ENCODE measurements around the gene NELFE.

NELFE gene

GRCh38 chr6:31945154-31945506 lies 13.6 kb downstream of the NELFE start:
- H3K27ac ChIP-seq (ENCODE audit: low read length): no peak overlapping the region
- peaks cover 4% of the 10 kb centered on the region; the same call in 1 of the 2 replicates for H3K4me1 ChIP-seq (ENCODE audit: low read length)
- no peaks in the 10 kb centered on the region for H3K9me2 ChIP-seq (replicated peaks; ENCODE audit: insufficient read depth, low read length)
- H3K4me2 ChIP-seq (ENCODE audit: low read depth, low read length): no peak overlapping the region
- H3K36me3 ChIP-seq (replicated peaks; ENCODE audit: insufficient read depth, low read length): no peaks in the 10 kb centered on the region
- H3F3A ChIP-seq (ENCODE audit: insufficient read depth, low read length): no peaks in the 10 kb centered on the region
- no peak overlapping the region for H2AFZ ChIP-seq (ENCODE audit: low read length)
- DNase-seq: no peak
- H3K9me3 ChIP-seq (replicated peaks; ENCODE audit: insufficient read depth, low read length): no peaks in the 10 kb centered on the region
- H4K20me1 ChIP-seq (ENCODE audit: insufficient read depth, low read length): no peaks in the 10 kb centered on the region
- H3K79me2 ChIP-seq (ENCODE audit: low read length): no peaks in the 10 kb centered on the region
- peaks cover 35% of the 10 kb centered on the region for H3K27me3 ChIP-seq (replicated peaks; ENCODE audit: insufficient read depth, low read length)
- TF ChIP-seq EZH2phosphoT487 (IDR thresholded peaks at IDR 0.05; ENCODE audit: low read length): no peak
- no peak for TF ChIP-seq EZH2 (optimal IDR thresholded peaks at IDR 0.05; ENCODE audit: low read depth, low read length)
- TF ChIP-seq CTCF (IDR thresholded peaks at IDR 0.05; ENCODE audit: low read length): no peak
- no peak overlapping the region for H3K4me3 ChIP-seq (ENCODE audit: low read length)
- no peak overlapping the region for H3K9ac ChIP-seq (ENCODE audit: low read length)

- no peak overlapping the region for H3K4me2 ChIP-seq (ENCODE audit: low read depth, low read length)
- H4K20me1 ChIP-seq (ENCODE audit: insufficient read depth, low read length): no peaks in the 10 kb centered on the region
- H3K27ac ChIP-seq (ENCODE audit: low read length): no peak overlapping the region
- TF ChIP-seq CTCF (IDR thresholded peaks at IDR 0.05; ENCODE audit: low read length): no peak
- no peak for TF ChIP-seq EZH2 (optimal IDR thresholded peaks at IDR 0.05; ENCODE audit: low read depth, low read length)
- TF ChIP-seq EZH2phosphoT487 (IDR thresholded peaks at IDR 0.05; ENCODE audit: low read length): no peak
- H2AFZ ChIP-seq (ENCODE audit: low read length): no peak overlapping the region
- H3K9ac ChIP-seq (ENCODE audit: low read length): no peak overlapping the region
- no peaks in the 10 kb centered on the region for H3K36me3 ChIP-seq (replicated peaks; ENCODE audit: insufficient read depth, low read length)
- H3F3A ChIP-seq (ENCODE audit: insufficient read depth, low read length): no peaks in the 10 kb centered on the region
- H3K27me3 ChIP-seq (replicated peaks; ENCODE audit: insufficient read depth, low read length): peaks cover 35% of the 10 kb centered on the region
- H3K9me2 ChIP-seq (replicated peaks; ENCODE audit: insufficient read depth, low read length): no peaks in the 10 kb centered on the region
- H3K79me2 ChIP-seq (ENCODE audit: low read length): no peaks in the 10 kb centered on the region
- DNase-seq: no peak
- peaks cover 4% of the 10 kb centered on the region; the same call in 1 of the 2 replicates for H3K4me1 ChIP-seq (ENCODE audit: low read length)
- no peaks in the 10 kb centered on the region for H3K9me3 ChIP-seq (replicated peaks; ENCODE audit: insufficient read depth, low read length)
- H3K4me3 ChIP-seq (ENCODE audit: low read length): no peak overlapping the region
Observed at GRCh38 chr6:31943742-31944141, 15.0 kb downstream of the NELFE start.

GRCh38 chr6:31940256-31940664 lies 18.5 kb downstream of the NELFE start:
- no peak for TF ChIP-seq CTCF (IDR thresholded peaks at IDR 0.05; ENCODE audit: low read length)
- no peak for TF ChIP-seq EZH2 (optimal IDR thresholded peaks at IDR 0.05; ENCODE audit: low read depth, low read length)
- TF ChIP-seq EZH2phosphoT487 (IDR thresholded peaks at IDR 0.05; ENCODE audit: low read length): no peak
- Histone ChIP-seq H3K9me3 (replicated peaks; ENCODE audit: insufficient read depth, low read length) (no peaks in the 10 kb centered on the region), H3K9me2 (replicated peaks; ENCODE audit: insufficient read depth, low read length) (no peaks in the 10 kb centered on the region), H3K27me3 (replicated peaks; ENCODE audit: insufficient read depth, low read length) (peaks cover 14% of the 10 kb centered on the region; the same call in 1 of the 2 replicates), H3K36me3 (replicated peaks; ENCODE audit: insufficient read depth, low read length) (no peaks in the 10 kb centered on the region), H2AFZ (ENCODE audit: low read length) (no peak overlapping the region), H3K4me3 (ENCODE audit: low read length) (no peak overlapping the region), H3K4me1 (ENCODE audit: low read length) (peaks cover 4% of the 10 kb centered on the region; the same call in 1 of the 2 replicates), H3K79me2 (ENCODE audit: low read length) (no peaks in the 10 kb centered on the region), H3F3A (ENCODE audit: insufficient read depth, low read length) (no peaks in the 10 kb centered on the region), H4K20me1 (ENCODE audit: insufficient read depth, low read length) (no peaks in the 10 kb centered on the region), H3K27ac (ENCODE audit: low read length) (no peak overlapping the region), H3K9ac (ENCODE audit: low read length) (no peak overlapping the region), H3K4me2 (ENCODE audit: low read depth, low read length) (no peak overlapping the region)
- no peak for DNase-seq

Measured in MM.1S (cell line).